GM18867 (cell line): Measurements from ENCODE around the gene GFOD1.
"Not testable (repeated sequence)": the region's sequence is repeated elsewhere in the genome, so short reads cannot be mapped to it uniquely, and the experiment has no call there.

Source experiments
- ATAC-seq: cut with Tn5 transposase; IDR thresholded peaks from one replicate; pipeline ENCODE4 v1.9.1; 2021; ENCODE audit warnings: mild to moderate bottlenecking, moderate library complexity; ENCODE audit not compliant: unreplicated experiment

GFOD1 gene

GRCh38 chr6:13511913-13512717, 24.7 kb upstream of the GFOD1 start:
- no peak for ATAC-seq

GRCh38 chr6:13511141-13511571, 23.8 kb upstream of the GFOD1 start:
- ATAC-seq, result not testable (repeated sequence)

- ATAC-seq, result not testable (repeated sequence)
These were observed 23.0 kb upstream of the GFOD1 start for GRCh38 chr6:13510433-13510832.

GRCh38 chr6:13508711-13509705, 21.6 kb upstream of the GFOD1 start:
- ATAC-seq, result no peak

GRCh38 chr6:13507306-13507860, 20.0 kb upstream of the GFOD1 start:
- ATAC-seq, result no peak

- ATAC-seq, result no peak
These were observed 17.9 kb upstream of the GFOD1 start for GRCh38 chr6:13505345-13505734.

GRCh38 chr6:13504611-13505344, 17.4 kb upstream of the GFOD1 start:
- ATAC-seq, result no peak

GRCh38 chr6:13500915-13501314, 13.5 kb upstream of the GFOD1 start:
- no peak for ATAC-seq

GRCh38 chr6:13500264-13500663, 12.9 kb upstream of the GFOD1 start:
- no peak for ATAC-seq

GRCh38 chr6:13496513-13497190, 9.3 kb upstream of the GFOD1 start:
- no peak for ATAC-seq

- ATAC-seq, result no peak
These were observed 8.4 kb upstream of the GFOD1 start for GRCh38 chr6:13495818-13496217.

- no peak for ATAC-seq
These were observed 7.8 kb upstream of the GFOD1 start for GRCh38 chr6:13495112-13495776.

GRCh38 chr6:13494137-13494536, 6.7 kb upstream of the GFOD1 start:
- ATAC-seq, result no peak

- no peak for ATAC-seq
These were observed 5.7 kb upstream of the GFOD1 start for GRCh38 chr6:13493147-13493546.

GRCh38 chr6:13492357-13492756, 5.0 kb upstream of the GFOD1 start:
- ATAC-seq, result no peak

- no peak for ATAC-seq
These were observed 4.1 kb upstream of the GFOD1 start for GRCh38 chr6:13491538-13491937.

GRCh38 chr6:13490402-13490801, 3.0 kb upstream of the GFOD1 start:
- ATAC-seq, result no peak

- ATAC-seq, result no peak
These were observed 1.5 kb upstream of the GFOD1 start for GRCh38 chr6:13488896-13489237.

GRCh38 chr6:13488015-13488895, 855 bp upstream of the GFOD1 start:
- ATAC-seq, result no peak
